Body of pancreas (tissue), 4 donors: ENCODE results near the gene SLC12A7.

Source experiments
- CTCF ChIP-seq, 7 experiments: fragments of 450-650 bp in 4 of 7; fragments of 200-600 bp in 3 of 7; sonication (generic) in 3 of 7; IDR thresholded peaks; one replicate each; pipeline ENCODE4 v1.5.1; 2016 to 2019; ENCODE audit warnings: antibody characterized with exemption in 7 of 7
- POLR2A ChIP-seq, 3 donors: fragments of 450-650 bp; IDR thresholded peaks; one replicate each; pipeline ENCODE4 v1.6.1; 2016; ENCODE audit warnings: antibody characterized with exemption in 3 of 3, mild to moderate bottlenecking in 2 of 3

GRCh38 chr5:1011741-1012312 is 100.0 kb downstream of the SLC12A7 start:
- TF ChIP-seq POLR2A (IDR thresholded peaks at IDR 0.05) (no peak), CTCF (IDR thresholded peaks at IDR 0.05) (no peak)
